ENCODE measurements around the gene GNRH2.

Gene GNRH2, protein sequence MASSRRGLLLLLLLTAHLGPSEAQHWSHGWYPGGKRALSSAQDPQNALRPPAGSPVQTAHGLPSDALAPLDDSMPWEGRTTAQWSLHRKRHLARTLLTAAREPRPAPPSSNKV

GRCh38 chr20:3043322-3043721, at the start of gene GNRH2:
TSS of gene GNRH2 (plus strand) at chr20:3043622. CDS start at chr20:3044415, 793 bp downstream.
- intact Hi-C loops (cut with DNase I; ENCODE audit: low total_unique reads) = no loop called here
- H3K36me3 ChIP-seq = peaks cover 20 to 35% (median 28%) of the 10 kb centered on the region in 3 donors
- no peaks in the 10 kb centered on the region for H3K9me3 ChIP-seq
- peaks cover 0 to 46% (median 33%) of the 10 kb centered on the region in 4 donors for H3K4me1 ChIP-seq
- no peak for DNase-seq
- TF ChIP-seq, protein P1, sequence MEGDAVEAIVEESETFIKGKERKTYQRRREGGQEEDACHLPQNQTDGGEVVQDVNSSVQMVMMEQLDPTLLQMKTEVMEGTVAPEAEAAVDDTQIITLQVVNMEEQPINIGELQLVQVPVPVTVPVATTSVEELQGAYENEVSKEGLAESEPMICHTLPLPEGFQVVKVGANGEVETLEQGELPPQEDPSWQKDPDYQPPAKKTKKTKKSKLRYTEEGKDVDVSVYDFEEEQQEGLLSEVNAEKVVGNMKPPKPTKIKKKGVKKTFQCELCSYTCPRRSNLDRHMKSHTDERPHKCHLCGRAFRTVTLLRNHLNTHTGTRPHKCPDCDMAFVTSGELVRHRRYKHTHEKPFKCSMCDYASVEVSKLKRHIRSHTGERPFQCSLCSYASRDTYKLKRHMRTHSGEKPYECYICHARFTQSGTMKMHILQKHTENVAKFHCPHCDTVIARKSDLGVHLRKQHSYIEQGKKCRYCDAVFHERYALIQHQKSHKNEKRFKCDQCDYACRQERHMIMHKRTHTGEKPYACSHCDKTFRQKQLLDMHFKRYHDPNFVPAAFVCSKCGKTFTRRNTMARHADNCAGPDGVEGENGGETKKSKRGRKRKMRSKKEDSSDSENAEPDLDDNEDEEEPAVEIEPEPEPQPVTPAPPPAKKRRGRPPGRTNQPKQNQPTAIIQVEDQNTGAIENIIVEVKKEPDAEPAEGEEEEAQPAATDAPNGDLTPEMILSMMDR (IDR thresholded peaks at IDR 0.05) = no peak
- H3K27ac ChIP-seq = peak within 1 kb of the TSS; percentile 60 to 88
- H3K27me3 ChIP-seq = no peaks in the 10 kb centered on the region
- H3K4me3 ChIP-seq = no peak within 1 kb of the TSS

- Histone ChIP-seq H3K27me3 (no peaks in the 10 kb centered on the region), H3K4me3 (no peak overlapping the region), H3K4me1 (no peaks in the 10 kb centered on the region), H3K27ac (no peak overlapping the region), H3K9me3 (no peaks in the 10 kb centered on the region), H3K36me3 (peaks cover 7 to 67% (median 49%) of the 10 kb centered on the region in 3 donors)
- TF ChIP-seq, protein P1 (IDR thresholded peaks at IDR 0.05) = no peak
- DNase-seq = no peak
- intact Hi-C loops (cut with DNase I; ENCODE audit: low total_unique reads) = no loop called here
Measured at GRCh38 chr20:2995796-2996195, 47.6 kb upstream of the GNRH2 start.

DNA sequence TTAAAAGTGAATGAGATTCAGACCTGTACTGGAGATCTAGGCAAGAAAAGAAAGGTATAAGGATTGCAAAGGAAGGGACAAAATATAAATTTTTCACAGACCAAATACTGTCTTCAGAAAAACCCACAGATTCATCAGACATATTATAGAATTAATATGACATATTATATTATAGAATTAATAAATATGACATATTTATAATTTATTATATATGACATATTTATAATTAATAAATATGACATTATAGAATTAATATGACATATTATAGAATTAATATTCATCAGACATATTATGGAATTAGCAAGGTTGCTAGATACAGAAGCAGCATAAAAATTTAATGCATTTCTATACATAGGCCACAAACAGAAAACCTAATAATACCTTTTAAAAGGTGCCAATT, 44.7 kb upstream of the GNRH2 start:
- no peak for DNase-seq
- H3K36me3 ChIP-seq = peaks cover 7 to 52% (median 21%) of the 10 kb centered on the region in 3 donors
- no peaks in the 10 kb centered on the region for H3K9me3 ChIP-seq
- H3K27me3 ChIP-seq = no peaks in the 10 kb centered on the region
- H3K27ac ChIP-seq = no peak overlapping the region
- H3K4me1 ChIP-seq = no peaks in the 10 kb centered on the region
- intact Hi-C loops (cut with DNase I; ENCODE audit: low total_unique reads) = no loop called here
- H3K4me3 ChIP-seq = no peak overlapping the region
- TF ChIP-seq, protein P1 (IDR thresholded peaks at IDR 0.05) = no peak

DNA sequence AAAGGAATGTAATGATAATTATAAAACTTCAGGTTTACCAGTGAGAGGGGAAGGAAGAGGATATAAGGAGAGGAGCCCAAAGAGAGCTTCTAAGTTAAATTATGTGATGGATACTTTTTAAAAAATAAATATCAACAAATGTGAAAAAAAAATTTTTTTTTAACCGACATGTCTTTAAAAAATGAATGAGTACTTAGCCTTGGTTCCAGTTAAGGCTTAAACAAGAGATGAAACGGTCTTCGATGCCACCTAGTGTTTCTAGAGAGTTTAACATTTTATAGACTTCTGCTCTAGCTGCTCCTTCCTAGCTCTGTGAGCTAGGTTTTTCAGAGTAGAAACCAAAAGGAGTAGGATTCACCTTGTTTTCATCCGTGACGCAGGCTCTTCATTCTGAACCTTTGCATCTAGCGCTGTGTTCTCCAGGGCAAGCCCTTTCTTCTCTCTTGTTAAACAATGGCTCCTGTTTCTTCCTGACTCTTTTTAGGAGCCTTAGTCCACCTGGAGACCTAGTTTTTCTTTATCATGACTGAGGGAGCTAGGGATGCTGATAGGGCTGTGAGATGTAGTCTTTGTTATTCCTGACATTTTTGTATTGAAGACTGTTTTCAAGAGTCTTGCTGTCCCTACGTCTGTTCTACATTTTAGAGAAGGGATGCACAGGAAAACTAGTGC, 42.4 kb upstream of the GNRH2 start:
- H3K9me3 ChIP-seq = no peaks in the 10 kb centered on the region
- TF ChIP-seq, protein P1 (IDR thresholded peaks at IDR 0.05) = peak; percentile 29 to 44
- no peak overlapping the region for H3K27ac ChIP-seq
- no peaks in the 10 kb centered on the region for H3K4me1 ChIP-seq
- intact Hi-C loops (cut with DNase I; ENCODE audit: low total_unique reads) = no loop called here
- peaks cover 18 to 51% (median 24%) of the 10 kb centered on the region in 3 donors for H3K36me3 ChIP-seq
- no peaks in the 10 kb centered on the region for H3K27me3 ChIP-seq
- no peak overlapping the region for H3K4me3 ChIP-seq
- DNase-seq = no peak

- intact Hi-C loops (cut with DNase I; ENCODE audit: low total_unique reads) = no loop called here
- H3K9me3 ChIP-seq = no peaks in the 10 kb centered on the region
- no peaks in the 10 kb centered on the region for H3K4me1 ChIP-seq
- DNase-seq = no peak
- H3K27ac ChIP-seq = no peak overlapping the region
- TF ChIP-seq, protein P1 (IDR thresholded peaks at IDR 0.05) = no peak
- no peaks in the 10 kb centered on the region for H3K27me3 ChIP-seq
- H3K4me3 ChIP-seq = no peak overlapping the region
- peaks cover 41 to 66% (median 42%) of the 10 kb centered on the region in 3 donors for H3K36me3 ChIP-seq
Measured at GRCh38 chr20:3003416-3003815, 40.0 kb upstream of the GNRH2 start.

Data from tibial artery (tissue), 4 donors.